Measurements from ENCODE around the gene ITPR2.

DNA sequence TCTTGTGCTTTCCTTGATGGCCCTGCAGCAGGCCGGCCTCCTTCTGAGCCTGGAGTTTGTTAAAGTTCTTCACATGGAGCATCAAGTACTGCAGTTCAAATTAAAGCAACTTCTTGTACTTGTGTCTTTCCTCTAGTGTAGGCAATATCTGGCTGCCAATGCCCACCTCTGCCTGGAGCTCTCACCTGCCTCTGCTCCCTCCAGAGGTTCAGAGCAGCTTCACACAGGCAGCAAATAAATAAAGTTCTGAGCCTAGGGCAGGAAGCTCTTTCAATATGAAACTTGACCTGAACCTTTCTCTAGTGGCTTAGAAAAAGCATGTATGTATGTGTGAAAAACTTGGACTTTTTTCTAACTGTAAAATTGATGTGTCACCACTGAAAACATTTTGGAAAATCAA lies 65.9 kb downstream of the ITPR2 start:
- TF ChIP-seq, protein P1, sequence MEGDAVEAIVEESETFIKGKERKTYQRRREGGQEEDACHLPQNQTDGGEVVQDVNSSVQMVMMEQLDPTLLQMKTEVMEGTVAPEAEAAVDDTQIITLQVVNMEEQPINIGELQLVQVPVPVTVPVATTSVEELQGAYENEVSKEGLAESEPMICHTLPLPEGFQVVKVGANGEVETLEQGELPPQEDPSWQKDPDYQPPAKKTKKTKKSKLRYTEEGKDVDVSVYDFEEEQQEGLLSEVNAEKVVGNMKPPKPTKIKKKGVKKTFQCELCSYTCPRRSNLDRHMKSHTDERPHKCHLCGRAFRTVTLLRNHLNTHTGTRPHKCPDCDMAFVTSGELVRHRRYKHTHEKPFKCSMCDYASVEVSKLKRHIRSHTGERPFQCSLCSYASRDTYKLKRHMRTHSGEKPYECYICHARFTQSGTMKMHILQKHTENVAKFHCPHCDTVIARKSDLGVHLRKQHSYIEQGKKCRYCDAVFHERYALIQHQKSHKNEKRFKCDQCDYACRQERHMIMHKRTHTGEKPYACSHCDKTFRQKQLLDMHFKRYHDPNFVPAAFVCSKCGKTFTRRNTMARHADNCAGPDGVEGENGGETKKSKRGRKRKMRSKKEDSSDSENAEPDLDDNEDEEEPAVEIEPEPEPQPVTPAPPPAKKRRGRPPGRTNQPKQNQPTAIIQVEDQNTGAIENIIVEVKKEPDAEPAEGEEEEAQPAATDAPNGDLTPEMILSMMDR (IDR thresholded peaks at IDR 0.05; ENCODE audit: insufficient read depth, low read length), result no peak
- no peak for TF ChIP-seq REST (IDR thresholded peaks at IDR 0.05; ENCODE audit: insufficient replicate concordance, low read depth)

Measured in HL-60 (cell line).